Measurements from ENCODE around the gene RCAN3. TPM values are rescaled to one million over a fixed set of nuclear protein-coding genes. Genes with fewer than 3 reads are reported as not detected.
"Not testable (repeated sequence)": the region's sequence is repeated elsewhere in the genome, so short reads cannot be mapped to it uniquely, and the experiment has no call there.

RCAN3 gene
- polyA plus RNA-seq, 3 donors from 2014 or later, result 4.0 to 8.5 (median 4.8) TPM

DNA sequence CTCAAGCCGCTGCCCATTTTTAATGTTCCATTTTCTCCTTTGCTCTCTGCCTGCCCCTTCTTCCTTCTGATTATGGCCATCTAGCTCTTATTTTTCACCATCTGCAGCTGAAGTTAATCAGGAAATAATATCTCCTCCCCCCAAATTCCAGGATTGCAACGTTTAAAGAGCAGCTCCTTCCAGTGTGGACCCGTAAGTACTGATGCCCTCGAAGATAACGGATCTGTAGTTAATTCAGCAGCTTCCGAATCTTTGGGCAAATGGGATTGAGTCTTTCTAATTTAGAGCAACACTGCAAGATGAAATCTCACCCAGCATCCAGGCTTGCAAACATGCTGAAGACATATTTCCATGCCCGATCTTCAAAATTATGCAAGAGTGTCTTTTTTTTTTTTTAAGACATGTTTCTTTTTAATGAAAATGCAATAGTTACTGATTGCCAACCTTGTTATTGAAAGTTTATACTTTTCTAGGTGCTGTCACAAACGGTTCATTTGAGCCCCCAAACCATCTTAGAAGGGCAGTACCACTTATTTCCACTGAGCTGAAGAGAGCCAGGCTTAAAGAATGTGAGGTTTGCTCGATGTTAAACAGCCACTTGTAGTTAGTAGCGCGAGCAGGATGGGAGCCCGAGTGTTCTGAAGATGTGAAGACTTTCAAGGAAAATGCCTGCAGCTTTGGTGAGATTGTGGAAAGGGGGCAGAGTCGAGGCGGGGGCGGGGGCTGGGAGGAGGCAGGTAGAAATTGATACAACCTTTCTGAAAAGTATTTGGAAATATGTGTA lies 10.9 kb upstream of the RCAN3 start:
- DNase-seq, result no peak
- Mint-ChIP-seq H3K27ac (no peak overlapping the region), H3K36me3 (no peaks in the 10 kb centered on the region), H3K27me3 (ENCODE audit: low read depth in 3 of 3) (peaks cover 11 to 45% (median 18%) of the 10 kb centered on the region in 3 donors), H3K4me3 (no peak overlapping the region), H3K4me1 (peaks cover 0 to under 1% of the 10 kb centered on the region in 2 donors), H3K9me3 (peaks cover 0 to 1% (median 0%) of the 10 kb centered on the region in 6 donors)

DNA sequence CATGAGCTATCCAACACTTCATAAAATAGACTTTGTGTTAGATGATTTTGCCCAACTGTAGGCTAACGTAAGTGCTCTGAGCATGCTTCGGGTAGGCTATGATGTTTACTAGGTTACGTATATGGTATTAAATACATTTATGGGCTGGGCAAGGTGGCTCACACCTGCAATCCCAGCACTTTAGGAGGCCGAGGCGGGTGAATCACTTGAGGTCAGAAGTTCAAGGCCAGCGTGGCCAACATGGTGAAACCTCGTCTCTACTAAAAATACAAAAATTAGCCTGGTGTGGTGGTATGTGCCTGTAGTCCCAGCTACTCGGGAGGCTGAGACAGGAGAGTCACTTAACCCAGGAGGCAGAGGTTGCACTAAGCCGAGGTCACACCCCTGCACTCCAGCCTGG lies 9.7 kb upstream of the RCAN3 start:
- not testable (repeated sequence) for H3K36me3 Mint-ChIP-seq, H3K4me1 Mint-ChIP-seq, H3K9me3 Mint-ChIP-seq, H3K4me3 Mint-ChIP-seq, H3K27ac Mint-ChIP-seq, DNase-seq
- peaks cover 12 to 46% (median 18%) of the 10 kb centered on the region in 3 donors for H3K27me3 Mint-ChIP-seq (ENCODE audit: low read depth in 3 of 3)

DNA sequence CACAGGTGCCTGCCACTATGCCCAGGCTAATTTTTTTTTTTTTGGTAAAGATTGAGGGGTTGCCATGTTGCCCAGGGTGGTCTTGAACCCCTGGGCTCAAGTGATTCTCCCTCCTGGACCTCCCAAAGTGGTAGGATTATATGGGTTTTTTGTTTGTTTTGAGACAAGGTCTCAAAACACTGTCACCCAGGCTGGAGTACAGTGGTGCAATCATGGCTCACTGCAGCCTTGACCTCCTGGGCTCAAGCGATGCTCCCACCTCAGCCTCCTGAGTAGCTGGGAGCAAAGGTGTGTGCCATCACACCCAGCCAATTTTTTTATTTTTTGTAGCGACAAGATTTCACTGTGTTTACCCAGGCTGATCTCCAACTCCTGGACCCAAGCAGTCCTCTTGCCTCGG lies 8.9 kb upstream of the RCAN3 start:
- Mint-ChIP-seq H3K36me3 (no peaks in the 10 kb centered on the region), H3K27ac (no peak overlapping the region), H3K4me3 (no peak overlapping the region), H3K9me3 (peaks cover 0 to 1% (median 0%) of the 10 kb centered on the region in 6 donors), H3K27me3 (ENCODE audit: low read depth in 3 of 3) (peaks cover 18 to 55% (median 20%) of the 10 kb centered on the region in 3 donors), H3K4me1 (peaks cover 8 to 10% of the 10 kb centered on the region in 2 donors)
- DNase-seq, result no peak

DNA sequence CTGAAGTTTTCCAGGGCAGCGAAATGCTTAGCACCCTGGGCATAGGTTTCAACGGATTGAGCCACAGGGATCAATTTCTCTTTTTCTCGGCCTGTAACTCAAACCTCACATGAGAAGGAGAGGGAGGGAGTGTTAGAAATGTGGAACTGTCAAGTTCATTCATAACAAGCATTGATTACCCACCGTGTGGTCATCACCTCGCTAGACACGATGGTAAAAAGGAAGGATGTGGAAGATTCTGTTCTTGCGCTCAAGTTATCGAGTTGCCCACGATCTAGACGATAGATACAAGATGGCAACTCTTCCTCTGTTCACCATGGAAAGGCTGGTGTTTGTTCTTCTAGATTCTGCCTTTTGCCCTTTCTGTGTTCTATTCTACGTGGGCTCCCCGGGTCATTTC lies 4.0 kb upstream of the RCAN3 start:
- H3K36me3 Mint-ChIP-seq, result no peaks in the 10 kb centered on the region
- peaks cover 40 to 47% of the 10 kb centered on the region in 2 donors for H3K4me1 Mint-ChIP-seq
- peak; percentile 70 to 71 (median 70) for DNase-seq
- H3K27ac Mint-ChIP-seq, result peak overlapping the region in 5 of 6 donors; percentile 36 to 77 (median 55)
- peaks cover 15 to 59% (median 47%) of the 10 kb centered on the region in 3 donors for H3K27me3 Mint-ChIP-seq (ENCODE audit: low read depth in 3 of 3)
- H3K4me3 Mint-ChIP-seq, result peak overlapping the region in 4 of 5 donors; percentile 6 to 51 (median 11)
- H3K9me3 Mint-ChIP-seq, result no peaks in the 10 kb centered on the region

DNA sequence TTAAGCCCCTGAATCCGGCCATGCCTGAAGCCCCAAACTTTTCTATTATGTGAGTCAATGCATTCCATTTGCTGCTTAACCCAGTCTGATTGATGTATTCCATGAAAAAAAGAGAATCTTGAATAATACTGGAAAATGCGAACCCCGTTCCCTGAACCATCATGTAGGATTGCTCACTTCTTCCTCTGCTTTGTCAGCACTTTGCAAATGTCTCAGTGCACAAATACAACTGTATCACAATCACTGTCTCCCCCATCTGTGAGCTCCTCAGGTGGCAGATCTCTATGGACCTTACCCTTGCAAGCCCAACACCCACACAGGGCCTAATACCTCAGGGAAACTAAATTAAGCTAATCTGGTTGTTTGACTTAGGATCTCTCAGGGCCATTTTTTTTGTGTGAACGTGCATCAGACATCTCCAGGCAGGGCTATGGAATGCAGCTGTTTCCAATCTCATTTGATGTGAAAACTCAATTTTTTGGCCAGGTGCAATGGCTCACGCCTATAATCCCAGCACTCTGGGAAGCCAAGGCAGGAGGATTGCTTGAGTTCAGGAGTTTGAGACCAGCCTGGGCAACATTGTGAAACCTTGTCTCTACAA lies 2.1 kb upstream of the RCAN3 start:
- DNase-seq, result no peak
- Mint-ChIP-seq H3K27ac (peak overlapping the region in 2 of 6 donors; percentile 51 to 70), H3K27me3 (ENCODE audit: low read depth in 3 of 3) (peaks cover 21 to 59% (median 52%) of the 10 kb centered on the region in 3 donors), H3K9me3 (no peaks in the 10 kb centered on the region), H3K4me3 (peak overlapping the region in 2 of 5 donors; percentile 19 to 38), H3K36me3 (no peaks in the 10 kb centered on the region), H3K4me1 (peaks cover 45 to 54% of the 10 kb centered on the region in 2 donors)

DNA sequence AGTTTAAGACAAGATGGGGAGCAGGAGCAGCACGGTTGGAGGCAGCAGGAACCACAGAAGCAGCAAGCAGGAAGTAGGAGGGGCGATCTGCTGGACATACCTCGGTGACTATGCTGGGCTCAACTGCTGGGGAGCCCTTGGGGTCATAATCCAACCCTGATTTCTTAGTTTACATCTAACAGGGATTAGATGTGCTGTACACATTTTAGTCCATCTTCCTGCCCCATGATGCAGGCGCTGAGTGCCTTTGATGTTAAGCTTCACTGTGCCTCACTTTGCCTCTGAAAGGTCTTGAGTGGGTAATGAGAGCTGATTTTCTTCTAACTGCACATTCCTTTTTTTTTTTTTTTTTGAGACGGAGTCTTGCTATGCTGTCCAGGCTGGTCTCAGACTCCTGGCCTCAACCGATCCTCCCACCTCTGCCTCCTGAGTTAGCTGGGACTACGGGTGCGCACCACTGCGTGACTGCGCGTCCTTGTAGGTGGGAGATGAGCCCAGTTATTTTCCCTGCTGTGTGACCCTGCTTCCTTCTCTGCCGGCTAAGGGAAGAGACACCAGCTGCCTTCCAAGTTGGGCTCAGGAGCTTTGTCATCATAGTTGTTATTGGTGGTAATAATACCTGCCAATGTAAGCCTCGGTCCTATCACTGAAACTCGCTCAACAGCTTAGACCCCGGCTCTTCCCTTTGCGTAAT lies 1.1 kb upstream of the RCAN3 start:
- peaks cover 21 to 62% (median 51%) of the 10 kb centered on the region in 3 donors for H3K27me3 Mint-ChIP-seq (ENCODE audit: low read depth in 3 of 3)

DNA sequence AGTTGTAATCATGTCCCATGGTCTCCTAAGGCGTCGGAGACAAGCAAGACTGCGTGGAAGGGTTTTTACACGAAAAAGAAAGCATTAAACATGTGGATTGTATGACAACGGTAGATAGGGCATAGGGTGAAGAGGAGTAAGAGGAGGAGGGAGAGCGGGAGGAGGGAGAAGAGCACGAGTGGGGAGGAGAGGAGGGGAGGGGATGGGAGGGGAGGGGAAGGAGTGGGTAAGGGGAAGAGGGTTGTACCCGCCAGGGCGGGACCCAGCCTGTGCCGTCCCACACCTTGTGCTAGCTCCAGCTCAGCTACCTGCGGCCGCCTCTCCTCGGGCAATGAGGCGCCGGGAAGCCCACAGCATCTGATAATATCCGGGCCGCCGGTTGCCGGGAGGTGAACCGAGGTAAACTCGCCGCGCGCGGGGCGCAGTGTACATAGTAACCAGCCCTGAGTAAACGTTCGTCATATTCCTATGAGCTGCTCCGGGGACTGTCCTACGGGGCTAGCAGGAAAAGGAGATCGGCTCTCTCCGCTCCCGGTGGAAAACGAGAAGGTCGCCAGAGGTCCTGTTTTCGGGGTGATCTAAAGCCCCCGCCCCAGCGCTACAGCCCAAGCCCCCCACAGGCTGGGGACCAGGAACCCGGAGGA lies 449 bp upstream of the RCAN3 start:
- Mint-ChIP-seq H3K27ac (peak overlapping the region; percentile 24 to 90 (median 82)), H3K27me3 (ENCODE audit: low read depth in 3 of 3) (peaks cover 21 to 60% (median 53%) of the 10 kb centered on the region in 3 donors), H3K9me3 (no peaks in the 10 kb centered on the region), H3K4me3 (peak overlapping the region; percentile 84 to 89 (median 86)), H3K36me3 (no peaks in the 10 kb centered on the region), H3K4me1 (peaks cover 48 to 63% of the 10 kb centered on the region in 2 donors)
- DNase-seq, result peak; percentile 57 to 64 (median 62)

More for the DNA sequence above, 1.1 kb upstream of the RCAN3 start:
- peak in 2 of 3 donors; percentile 22 to 28 for DNase-seq
- H3K4me3 Mint-ChIP-seq, result peak overlapping the region; percentile 84 to 89 (median 86)
- H3K4me1 Mint-ChIP-seq, result peaks cover 45 to 57% of the 10 kb centered on the region in 2 donors
- peak overlapping the region in 5 of 6 donors; percentile 51 to 90 (median 77) for H3K27ac Mint-ChIP-seq
- no peaks in the 10 kb centered on the region for H3K9me3 Mint-ChIP-seq
- H3K36me3 Mint-ChIP-seq, result no peaks in the 10 kb centered on the region

DNA sequence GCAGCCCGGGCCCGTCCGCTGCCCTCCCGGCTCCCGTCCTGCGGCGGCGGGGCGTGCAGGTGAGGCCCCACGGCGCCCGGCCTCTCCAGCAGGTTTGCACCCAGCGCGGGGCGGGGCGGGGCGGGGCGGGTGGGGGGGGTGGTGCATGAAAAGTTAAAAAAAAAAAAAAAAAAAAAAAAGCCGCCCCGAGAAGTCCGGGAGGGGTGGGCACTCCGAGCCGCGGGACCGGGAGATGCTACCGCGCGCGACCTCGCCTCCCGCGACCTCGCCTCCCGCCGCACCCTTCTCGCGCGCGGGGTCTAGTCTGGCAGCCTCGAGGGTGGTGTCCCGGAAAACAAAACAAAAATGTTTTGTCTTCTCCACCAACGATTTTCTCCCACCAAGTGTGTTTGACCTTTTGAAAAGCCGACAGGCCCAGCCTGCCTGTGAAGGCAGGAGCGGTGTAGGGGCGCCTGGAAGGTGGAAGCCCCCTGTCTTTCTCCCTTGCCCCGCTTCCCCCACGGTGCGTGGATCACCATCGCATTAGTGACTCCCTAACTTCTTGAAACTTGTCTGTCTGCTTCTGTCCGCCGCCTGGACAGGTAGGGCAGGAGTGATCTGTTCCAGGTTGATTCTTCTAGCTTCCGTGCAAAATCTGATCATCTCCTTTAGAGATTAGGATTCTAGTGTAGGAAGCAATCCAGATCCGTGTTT lies 569 bp downstream of the RCAN3 start:
- Mint-ChIP-seq H3K36me3 (no peaks in the 10 kb centered on the region), H3K9me3 (no peaks in the 10 kb centered on the region), H3K4me3 (peak overlapping the region; percentile 84 to 94 (median 90)), H3K27me3 (ENCODE audit: low read depth in 3 of 3) (peaks cover 21 to 62% (median 49%) of the 10 kb centered on the region in 3 donors), H3K4me1 (peaks cover 47 to 62% of the 10 kb centered on the region in 2 donors), H3K27ac (peak overlapping the region in 5 of 6 donors; percentile 70 to 86 (median 78))
- no peak for DNase-seq

DNA sequence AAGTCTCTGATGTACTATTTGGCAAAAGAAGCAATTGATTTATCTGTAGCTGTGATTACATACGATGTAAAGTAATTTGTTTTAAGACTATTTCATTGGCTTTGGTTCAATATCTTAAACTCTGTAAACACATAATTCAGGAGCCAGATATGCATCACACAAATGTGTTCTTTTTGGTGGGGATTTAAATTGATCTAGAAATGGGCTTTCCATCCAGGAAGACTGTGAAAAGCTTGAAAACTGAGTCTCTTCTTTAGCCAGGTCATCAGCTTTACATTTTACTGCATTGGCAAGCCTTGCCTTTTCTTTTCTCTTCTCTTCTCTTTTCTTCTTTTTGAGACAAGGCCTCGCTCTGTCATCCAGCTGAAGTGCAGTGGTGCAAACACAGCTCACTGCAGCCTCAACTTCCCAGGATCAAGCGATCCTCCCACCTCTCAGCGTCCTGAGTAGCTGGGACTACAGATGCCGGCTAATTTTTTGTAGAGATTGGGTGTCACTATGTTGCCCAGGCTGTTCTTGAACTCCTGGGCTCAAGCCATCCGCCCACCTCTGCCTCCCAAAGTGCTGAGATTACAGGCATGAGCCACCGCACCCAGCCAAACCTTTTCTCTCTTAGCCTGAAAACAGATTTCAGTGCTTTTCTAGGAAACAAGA lies 1.4 kb downstream of the RCAN3 start:
- Mint-ChIP-seq H3K4me3 (peak overlapping the region; percentile 84 to 94 (median 90)), H3K4me1 (peaks cover 39 to 54% of the 10 kb centered on the region in 2 donors), H3K27me3 (ENCODE audit: low read depth in 3 of 3) (peaks cover 21 to 54% (median 42%) of the 10 kb centered on the region in 3 donors), H3K9me3 (no peaks in the 10 kb centered on the region), H3K27ac (peak overlapping the region in 2 of 6 donors; percentile 26 to 70), H3K36me3 (no peaks in the 10 kb centered on the region)
- DNase-seq, result no peak

DNA sequence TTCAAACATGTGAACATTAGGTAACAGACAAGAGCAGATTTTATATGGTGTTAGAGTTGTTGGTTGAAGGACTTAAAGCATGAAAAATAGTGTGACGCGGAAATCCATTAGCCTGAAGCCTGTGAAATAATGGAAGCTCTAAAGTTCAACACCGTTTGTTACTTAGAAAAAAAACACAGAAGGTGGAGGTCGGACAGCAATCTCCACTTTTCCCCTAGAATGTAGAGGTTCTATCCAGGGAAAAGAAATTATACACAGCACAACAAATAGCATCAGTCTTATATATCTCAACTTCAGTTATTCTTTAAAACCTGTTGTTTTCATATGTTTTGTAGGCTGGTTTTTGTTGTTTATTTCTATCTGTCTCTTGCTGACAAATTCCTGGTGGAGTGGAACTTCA lies 1.9 kb downstream of the RCAN3 start:
- peaks cover 35 to 48% of the 10 kb centered on the region in 2 donors for H3K4me1 Mint-ChIP-seq

DNA sequence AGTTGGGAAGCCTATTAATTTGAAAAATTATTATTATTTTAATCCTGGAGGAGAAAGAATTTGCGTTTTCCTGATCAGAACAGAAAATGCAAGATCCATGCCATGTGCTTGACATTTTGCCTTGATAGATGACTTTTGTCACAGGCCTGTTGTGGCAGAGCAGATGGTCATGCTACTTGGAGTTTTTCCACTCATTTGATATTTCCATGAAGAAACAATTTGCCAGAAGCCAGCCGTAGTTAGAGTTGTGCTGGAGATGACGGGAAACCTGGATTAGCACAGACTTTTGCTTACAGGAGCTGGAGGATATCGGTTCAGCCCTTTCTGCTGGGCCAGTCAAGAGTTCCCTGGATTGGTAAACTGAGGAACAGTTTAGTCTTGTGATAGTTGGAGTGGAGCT lies 3.2 kb downstream of the RCAN3 start:
- Mint-ChIP-seq H3K36me3 (no peaks in the 10 kb centered on the region), H3K4me3 (no peak overlapping the region), H3K27ac (no peak overlapping the region), H3K9me3 (no peaks in the 10 kb centered on the region), H3K4me1 (peaks cover 27 to 40% of the 10 kb centered on the region in 2 donors), H3K27me3 (ENCODE audit: low read depth in 3 of 3) (peaks cover 20 to 45% (median 32%) of the 10 kb centered on the region in 3 donors)
- no peak for DNase-seq

More for the DNA sequence above, 1.9 kb downstream of the RCAN3 start:
- H3K9me3 Mint-ChIP-seq, result no peaks in the 10 kb centered on the region
- H3K27me3 Mint-ChIP-seq (ENCODE audit: low read depth in 3 of 3), result peaks cover 23 to 49% (median 40%) of the 10 kb centered on the region in 3 donors
- H3K27ac Mint-ChIP-seq, result no peak overlapping the region
- H3K4me3 Mint-ChIP-seq, result peak overlapping the region in 4 of 5 donors; percentile 84 to 94 (median 92)
- no peaks in the 10 kb centered on the region for H3K36me3 Mint-ChIP-seq
- DNase-seq, result no peak

DNA sequence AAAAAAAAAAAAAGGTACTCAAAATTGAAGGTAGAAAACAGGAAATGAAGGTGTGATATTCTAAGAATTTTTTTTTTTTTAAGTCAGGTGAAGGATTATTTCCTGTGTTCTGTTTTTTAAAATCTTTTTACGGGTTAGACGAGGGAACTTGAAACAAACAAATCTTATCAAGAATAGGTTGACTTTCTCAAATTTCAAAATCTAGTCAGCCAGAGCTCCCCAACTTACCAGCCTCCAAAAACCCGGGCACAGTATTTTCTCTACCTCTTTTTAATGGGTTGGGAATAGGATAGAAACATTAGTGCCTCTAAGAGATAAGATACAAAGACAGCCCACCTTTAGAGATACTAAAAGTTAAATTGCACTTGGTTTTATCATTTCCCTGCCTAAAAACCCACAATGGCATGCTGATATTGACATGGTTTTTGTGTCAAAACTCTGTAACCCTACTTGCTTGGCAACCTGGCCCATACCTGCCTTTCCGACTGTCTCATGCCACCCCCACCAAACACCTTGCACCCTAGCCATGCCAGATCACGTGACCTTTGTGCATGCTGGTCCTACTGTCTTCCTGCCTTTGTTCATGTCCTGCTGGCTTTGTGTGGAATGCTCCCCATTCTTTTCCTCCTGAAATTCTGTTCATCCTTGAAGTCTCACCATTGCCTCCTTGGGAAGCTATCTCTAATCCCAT lies 4.2 kb downstream of the RCAN3 start:
- H3K27ac Mint-ChIP-seq, result peak overlapping the region in 2 of 6 donors; percentile 62 to 80
- no peaks in the 10 kb centered on the region for H3K36me3 Mint-ChIP-seq
- H3K9me3 Mint-ChIP-seq, result no peaks in the 10 kb centered on the region
- peaks cover 17 to 39% (median 31%) of the 10 kb centered on the region in 3 donors for H3K27me3 Mint-ChIP-seq (ENCODE audit: low read depth in 3 of 3)
- no peak for DNase-seq
- H3K4me3 Mint-ChIP-seq, result peak overlapping the region in 3 of 5 donors; percentile 2 to 36 (median 30)
- H3K4me1 Mint-ChIP-seq, result peaks cover 19 to 30% of the 10 kb centered on the region in 2 donors
